ENCODE measurements around the gene COL9A1.

DNA sequence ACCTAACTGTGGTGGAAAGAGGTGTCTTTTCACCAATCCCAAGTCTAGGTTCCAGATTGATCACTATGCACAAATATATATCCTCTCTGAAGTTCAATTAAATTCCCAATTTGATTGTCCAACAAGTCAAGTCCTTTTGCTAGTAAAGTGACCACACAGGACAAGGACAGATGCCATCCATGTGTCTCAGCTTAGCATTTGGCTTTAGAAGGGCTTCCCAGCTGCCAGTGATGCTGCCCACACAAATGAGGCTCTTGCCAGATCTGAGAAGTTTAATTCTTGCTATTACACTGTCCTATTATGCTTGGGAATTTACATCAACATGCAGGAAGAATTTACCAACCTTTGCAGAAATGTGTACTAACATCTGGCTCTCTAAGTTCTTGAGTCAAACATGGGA is 108.5 kb downstream of the COL9A1 start:
- TF ChIP-seq, protein P1, sequence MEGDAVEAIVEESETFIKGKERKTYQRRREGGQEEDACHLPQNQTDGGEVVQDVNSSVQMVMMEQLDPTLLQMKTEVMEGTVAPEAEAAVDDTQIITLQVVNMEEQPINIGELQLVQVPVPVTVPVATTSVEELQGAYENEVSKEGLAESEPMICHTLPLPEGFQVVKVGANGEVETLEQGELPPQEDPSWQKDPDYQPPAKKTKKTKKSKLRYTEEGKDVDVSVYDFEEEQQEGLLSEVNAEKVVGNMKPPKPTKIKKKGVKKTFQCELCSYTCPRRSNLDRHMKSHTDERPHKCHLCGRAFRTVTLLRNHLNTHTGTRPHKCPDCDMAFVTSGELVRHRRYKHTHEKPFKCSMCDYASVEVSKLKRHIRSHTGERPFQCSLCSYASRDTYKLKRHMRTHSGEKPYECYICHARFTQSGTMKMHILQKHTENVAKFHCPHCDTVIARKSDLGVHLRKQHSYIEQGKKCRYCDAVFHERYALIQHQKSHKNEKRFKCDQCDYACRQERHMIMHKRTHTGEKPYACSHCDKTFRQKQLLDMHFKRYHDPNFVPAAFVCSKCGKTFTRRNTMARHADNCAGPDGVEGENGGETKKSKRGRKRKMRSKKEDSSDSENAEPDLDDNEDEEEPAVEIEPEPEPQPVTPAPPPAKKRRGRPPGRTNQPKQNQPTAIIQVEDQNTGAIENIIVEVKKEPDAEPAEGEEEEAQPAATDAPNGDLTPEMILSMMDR (IDR thresholded peaks at IDR 0.05) = no peak
- TF ChIP-seq POLR2A (IDR thresholded peaks at IDR 0.05) = no peak
